ENCODE data around the gene PCED1B.
"Not testable (repeated sequence)": the region's sequence is repeated elsewhere in the genome, so short reads cannot be mapped to it uniquely, and the experiment has no call there.

Gene PCED1B

DNA sequence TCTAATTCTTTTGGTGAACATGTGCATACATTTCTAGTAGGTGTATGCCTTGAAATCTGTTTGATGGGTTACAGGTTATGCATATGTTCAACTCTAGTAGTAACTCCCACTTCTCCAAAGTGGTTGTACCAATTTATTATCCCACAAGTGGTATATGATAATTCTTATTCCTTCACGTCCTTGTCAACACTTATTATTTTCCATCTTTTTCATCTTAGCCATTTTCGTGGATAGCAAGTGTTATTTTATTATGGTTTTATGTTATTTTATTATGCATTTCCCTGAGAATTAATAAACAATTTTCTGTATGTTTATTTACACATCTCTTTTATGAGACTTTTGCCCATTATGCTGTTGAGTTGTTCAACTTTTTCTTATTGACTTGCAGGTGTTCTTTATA, 11.6 kb downstream of the PCED1B start:
- DNase-seq = no peak

DNA sequence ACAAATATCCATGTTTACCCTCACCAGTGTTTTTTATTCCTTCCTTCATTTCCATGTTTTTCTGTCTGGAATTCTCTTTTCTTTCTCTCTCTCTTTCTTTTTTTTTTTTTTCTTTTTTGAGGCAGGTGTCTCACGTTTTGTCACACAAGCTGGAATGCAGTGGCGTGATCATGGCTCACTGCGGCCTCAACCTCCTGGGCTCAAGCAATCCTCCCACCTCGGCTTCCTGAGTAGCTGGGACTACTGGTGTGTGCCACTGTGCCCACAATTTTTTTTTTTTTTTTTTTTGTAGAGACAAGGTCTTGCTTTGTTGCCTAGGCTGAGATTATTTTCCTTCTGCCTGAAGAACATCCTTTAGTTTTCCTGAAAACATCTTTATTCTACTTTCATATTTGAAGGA, 15.4 kb downstream of the PCED1B start:
- no peak for DNase-seq

DNA sequence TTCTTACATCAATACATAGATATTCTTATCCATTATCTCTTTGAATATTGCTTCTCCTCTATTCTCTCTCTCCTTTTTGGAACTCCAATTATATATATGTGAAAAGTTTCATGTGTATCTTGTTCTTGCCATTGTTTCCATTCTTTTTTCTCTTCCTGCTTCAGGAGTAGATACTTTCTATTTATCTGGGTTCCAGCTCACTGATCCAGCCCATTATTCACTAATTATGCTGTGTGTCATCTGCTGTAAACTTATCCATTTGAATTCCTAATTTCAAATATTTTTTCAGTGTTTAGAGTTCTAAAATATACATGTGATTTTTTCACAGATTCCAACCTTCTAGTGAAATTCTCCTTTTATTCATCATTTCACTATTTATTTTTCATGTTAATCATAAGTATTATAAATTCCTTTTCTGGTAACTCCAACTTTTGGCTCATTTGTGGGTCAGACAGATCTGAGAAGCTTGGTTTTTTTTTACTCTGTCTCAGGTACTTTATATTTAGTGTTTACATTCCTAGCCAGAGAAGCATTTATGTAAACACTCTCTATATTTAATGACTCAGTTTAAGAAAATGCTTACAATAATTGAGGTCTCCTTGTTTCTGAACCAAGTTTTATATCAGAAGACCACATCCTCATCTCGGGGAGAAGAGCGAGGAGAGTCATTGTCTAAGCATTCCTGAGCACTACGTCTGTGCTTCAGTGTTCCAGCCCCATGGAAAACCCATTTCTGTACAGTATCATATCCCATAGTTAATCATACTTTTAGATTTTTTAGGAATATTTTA, 16.2 kb downstream of the PCED1B start:
- DNase-seq = no peak

DNA sequence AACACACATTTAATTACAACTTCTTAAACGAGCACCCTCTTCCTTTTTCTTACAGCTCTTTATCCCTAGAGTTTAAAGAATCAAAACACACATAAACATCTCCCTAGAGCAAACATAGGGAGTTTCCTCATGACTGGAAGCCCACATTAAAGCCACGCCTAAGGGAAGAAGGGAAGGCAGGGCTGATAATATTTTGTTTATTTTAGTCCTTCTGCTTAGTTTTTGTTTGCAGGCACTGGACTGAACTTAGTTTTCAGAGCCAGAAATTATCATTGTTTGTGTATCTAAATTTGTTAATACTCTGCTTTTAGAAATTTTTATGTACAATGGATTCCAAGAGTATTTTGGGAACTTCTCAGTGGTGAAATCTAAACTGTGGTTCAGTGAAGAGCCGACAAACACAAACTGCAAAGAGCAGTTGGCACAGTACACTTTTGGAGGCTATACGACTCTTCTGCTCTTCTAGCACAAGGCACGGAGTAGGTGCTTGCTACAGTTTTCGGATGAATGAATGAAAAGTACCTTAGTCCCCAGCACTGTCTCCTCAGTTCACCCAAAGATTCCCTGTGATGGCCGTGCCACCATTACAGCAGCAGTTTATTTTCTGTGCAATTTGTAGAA, 18.0 kb downstream of the PCED1B start:
- DNase-seq = no peak

DNA sequence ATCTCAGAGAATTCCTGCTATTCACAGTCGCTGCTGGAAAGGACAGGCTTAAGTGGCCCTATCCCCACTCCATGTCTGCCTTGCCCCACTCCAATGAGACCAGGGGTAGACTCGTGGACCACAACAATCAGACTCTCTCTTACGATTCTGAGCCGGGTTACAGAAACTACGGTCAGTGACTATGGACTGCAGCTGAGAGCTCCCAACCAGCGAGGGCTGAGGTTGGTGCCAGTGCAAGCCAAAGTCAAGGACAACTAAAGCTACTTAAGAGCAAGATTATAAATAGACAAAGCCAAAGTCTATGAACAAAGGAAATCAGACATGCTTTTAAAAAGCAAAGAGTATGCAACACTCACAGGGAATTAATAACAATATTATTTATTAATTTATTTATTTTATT, 18.7 kb downstream of the PCED1B start:
- no peak for DNase-seq

DNA sequence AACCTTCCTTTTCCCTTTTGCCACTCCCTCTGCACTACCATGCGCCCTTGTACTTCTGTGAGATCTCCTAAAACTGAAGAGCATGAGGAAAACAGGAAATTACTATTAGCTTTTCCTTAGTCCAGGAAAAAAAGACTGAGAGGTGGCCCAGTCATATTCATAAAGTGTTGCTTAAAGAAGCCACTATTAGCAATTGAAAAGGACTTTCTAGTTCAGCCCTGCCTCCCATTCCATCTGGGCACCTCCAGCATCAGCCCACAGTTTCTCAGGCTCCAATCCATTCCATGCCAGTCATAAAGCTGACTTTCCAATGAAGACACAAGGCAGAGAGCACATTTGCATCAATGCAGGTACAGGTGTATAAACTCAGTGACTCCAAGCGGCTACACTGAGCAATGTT, 20.2 kb downstream of the PCED1B start:
- DNase-seq = no peak

DNA sequence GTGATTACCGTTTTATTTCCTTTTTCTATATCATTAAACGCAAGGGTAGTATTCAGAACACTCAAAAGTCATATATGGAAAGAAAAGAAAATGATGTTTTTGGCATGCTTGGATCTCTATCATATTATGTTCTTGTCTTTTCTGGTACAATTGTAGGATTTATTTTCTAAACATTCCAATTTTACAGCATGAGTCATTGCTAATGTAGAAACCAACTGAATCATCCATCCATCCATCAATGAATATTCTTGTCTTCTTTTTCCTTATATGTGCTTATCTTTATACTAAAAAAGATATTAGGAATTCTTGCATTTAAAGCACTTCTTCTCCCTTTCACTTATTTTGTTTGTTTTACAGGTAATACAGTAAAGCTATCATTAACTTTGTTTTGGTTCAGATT, 20.7 kb downstream of the PCED1B start:
- DNase-seq = no peak

DNA sequence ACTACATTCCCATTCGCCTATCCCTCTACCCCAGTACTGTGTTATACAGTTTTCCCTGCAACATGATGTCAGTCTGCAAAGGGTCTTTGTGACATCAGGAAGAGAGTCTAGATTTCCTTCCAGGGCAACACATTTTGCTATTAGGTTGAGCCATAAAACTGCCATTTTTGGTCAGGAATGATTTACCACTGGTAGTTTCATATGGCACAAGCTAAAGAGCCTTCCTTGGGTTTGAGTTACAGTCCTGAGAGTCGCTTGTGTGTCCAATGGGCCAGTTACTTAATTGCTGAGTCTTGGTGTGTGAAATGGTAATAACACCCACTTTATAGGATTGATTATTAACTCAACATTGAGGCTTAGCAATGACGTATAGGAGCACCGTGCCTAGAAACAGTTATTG, 23.0 kb downstream of the PCED1B start:
- DNase-seq = no peak

DNA sequence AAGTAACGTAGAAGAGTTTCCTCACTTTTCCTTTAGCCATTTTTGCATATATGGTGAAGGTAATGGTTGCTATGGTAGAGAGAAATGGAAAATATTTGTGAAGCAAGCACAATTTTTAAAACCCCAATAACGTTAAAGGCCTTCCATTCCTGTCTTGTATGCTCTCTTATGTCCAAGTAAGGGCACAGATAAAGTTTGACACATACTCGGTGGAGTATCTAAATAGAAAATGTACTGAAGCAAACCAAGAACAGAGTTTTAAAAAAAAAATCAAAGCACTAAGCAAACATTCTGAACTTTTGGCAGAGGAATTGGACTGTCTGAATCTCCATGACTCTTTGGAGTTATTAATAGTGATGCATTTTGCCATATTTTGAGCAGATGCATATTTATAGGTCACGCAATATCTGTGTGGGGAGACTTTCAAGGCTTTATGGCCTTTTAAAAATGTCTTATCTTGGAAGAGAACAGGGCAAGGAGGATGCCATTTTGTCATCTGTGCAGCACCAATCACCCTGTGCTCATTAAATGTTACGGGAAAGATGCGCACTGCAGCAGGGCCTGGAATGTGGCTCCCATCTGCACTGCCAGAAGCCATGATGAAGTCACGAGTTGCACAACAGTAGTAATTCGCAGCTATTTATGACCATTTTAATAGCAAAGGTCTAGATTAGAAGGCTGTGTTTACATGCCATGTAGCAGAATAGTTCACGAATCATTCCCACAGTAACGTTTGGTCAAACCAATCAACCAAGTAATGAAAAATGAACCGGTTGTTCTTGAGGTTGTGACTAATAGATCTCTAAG, 23.6 kb downstream of the PCED1B start:
- no peak for DNase-seq

DNA sequence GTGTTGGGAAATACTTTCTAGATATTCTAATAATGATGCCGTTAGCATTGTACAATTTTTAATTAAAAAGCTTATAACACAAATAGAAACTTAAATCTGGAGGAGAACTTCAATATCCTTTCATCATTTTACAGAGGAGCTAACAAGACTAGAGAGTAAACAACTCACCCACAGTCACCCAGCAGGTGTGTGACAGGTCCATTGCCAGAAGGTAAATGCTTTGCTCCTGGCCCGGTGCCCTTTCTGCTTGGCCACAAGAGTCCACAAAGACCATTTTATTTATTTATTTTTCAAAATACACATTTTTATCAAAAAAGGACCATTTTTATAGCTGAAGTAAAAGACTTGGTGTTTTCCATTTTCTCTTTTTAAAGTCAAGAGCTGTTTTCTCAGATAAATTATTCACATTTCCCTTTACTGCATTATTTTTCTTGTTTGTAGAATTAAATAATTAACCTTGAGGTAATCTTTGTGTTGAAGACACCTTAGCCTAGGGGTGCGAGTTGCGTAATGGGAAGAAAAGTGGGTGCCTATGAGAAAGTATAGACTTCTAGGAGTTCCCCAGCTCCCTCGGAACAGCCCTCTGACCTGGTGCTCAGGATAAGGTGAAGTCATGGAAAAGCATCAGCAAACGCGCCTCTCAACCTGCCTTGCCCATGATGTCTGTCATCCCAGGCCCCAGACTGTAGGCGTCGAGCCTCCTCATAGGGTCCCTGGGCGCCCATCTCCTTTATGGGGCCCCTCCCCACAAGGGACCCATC, 26.7 kb downstream of the PCED1B start:
- peak in 1 of 2 experiments; percentile 80 for DNase-seq

DNA sequence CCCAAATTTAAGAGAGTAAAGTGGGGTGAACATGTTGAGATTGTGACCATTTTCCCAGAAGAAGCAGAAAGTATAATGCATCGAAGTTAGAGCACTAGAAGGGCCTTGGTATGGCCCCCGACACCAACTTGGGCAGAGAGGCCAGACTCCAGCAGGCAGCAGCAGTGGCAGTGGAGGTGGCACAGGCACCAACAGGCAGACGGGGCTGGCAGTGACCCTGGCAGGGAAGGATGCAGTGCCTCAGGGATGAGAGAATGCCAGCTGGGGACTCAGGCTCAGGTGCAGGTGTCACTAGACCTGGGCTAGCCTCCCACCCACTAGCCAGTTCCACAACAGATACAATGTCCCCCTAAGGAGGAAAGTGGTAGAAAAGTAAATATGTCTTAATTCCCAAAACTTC, 28.0 kb downstream of the PCED1B start:
- DNase-seq = no peak

DNA sequence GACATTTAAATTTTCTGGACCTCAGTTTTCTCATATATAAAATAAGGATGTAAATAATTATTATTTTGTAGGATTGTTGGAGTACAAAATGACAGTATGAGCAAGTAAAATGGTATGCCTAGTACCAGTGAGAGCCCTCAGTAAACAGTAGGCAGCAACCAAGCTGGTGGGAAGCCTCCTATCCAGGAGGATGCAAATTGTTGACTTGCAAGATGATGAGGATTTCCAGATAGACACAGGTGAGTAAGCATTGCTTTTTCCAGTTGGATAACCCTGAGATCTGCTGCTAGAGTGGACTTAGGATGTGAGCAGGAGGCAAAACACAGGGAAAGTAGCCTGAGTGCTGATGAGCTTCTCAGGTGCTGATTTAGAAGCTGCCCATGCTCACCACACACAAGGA, 28.5 kb downstream of the PCED1B start:
- DNase-seq = no peak

DNA sequence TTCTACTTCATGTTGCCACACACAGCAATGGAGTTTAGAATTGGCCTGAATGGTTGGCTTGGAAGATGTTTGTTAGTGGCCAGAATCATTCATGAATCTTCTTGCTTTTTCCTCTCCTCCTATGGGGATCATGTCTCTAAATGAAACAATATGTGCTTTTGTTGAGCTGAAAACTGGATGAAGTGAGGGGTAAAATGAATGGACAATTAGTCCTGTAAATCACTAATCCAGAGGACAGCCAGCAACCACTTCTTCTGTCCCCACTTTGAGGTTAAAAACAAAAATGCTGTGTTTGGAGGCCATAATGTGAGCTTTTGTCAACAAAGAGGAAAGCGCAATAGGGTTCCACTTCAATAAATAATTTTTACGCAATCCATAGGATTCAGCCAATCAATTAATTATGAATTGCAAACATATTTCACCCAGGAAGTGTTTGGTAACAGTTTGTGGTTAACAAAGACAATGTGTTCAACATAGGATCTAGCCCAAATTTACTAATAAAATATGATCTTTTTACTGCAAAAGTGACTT, 30.7 kb downstream of the PCED1B start:
- no peak for DNase-seq

DNA sequence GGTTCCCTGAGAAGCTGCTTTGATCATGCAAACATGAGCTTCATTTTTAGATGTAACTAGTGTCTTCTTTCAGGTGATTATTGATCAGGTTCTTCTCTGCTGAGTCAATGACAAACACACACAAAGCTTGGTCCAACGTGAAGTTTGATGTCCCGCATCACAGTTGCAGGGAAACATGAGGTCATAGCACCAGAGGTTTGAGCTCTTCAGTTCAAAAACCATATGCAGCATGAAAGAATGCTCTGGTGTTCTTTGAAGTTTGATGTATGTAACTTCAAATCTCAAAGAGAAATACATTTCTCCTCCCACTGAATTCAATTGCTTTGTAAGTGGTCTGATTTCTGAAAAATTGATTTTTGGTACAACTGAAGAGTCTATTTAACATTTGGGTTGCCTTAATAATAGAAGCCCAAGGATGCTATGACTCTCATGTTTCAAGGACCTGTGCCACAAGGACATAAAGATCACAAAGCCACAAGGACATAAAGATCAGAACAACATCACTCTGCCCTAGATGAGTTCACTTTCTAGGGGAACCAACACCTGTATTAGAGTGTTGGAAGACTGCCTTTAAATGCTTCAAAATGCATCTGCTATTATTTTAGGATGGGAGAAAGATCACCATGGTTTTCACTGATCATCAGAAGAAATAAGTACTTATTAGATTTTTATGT, 31.4 kb downstream of the PCED1B start:
- DNase-seq = no peak

DNA sequence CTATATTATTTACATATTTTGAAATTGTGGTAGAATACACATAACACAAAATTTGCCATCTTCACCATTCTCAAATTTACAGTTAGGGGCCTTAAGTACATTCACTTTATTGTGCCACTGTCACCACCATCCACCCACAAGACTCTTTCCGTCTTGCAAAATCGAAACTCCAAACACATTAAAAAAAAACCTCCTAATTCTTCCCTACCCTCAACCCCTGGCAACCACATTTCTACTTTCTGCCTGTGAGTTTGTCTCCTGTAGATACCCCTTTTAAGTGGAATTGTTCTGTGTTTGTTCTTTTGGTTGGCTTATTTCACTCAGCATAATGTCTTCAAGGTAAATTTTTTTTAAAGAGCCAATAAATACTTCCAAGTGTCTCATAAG, 32.0 kb downstream of the PCED1B start:
- no peak for DNase-seq

DNA sequence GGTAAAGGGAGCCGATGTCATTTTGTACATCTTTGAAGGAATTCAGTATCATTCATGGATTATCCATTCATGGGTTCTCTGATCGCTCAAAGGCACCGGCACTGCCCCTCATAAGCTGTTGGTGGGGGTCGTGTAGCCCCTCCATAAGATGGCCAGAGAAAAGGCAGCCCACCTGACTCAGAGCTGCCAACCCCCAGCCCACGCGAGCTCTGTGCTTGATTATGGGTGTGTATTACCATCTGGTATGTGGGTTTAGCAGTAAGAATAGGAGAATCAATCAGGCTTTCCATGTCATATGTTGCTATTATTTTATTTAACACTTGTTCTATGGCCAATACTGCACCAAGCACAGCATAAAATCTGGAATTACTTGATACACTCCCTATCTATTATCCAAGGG, 32.4 kb downstream of the PCED1B start:
- no peak for DNase-seq

DNA sequence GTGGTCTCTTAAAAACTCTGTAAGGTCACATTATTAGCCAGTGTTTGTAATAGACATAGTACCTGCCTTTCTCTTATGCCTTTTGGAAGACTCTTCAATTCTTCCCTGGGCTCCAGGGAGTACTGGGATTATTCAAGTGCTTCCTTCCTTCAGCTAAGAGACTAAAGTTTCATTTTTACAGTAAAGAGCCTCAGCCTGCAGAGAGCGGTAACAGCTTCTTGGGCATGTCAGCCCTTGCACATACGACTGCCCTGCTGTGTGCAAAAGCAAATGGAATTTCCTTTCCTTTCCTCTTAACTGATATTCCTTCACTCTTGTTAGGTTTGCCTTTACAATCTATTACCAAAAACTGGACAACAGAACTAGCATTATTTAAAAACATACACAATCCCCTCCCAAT, 33.3 kb downstream of the PCED1B start:
- DNase-seq = no peak

DNA sequence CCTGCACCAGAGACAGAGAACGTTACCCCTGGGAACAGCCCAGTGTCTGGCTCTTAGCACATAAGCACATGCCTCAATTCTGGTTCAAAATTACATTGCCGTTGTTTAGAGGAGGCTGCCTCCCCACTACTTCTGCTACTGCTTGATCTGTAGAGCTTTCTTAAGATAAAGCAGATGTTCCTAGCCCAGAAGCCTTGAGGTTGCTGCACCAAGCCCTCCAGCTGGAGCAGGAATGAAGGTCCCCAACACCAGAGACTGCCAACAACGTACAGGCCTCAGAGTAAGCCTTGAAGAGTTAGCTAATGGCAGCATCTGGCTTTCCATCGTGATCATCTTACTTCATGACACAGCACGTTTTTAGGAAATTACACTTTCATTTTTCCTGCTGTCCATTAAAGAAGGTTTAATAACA, 35.1 kb downstream of the PCED1B start:
- no peak for DNase-seq

DNA sequence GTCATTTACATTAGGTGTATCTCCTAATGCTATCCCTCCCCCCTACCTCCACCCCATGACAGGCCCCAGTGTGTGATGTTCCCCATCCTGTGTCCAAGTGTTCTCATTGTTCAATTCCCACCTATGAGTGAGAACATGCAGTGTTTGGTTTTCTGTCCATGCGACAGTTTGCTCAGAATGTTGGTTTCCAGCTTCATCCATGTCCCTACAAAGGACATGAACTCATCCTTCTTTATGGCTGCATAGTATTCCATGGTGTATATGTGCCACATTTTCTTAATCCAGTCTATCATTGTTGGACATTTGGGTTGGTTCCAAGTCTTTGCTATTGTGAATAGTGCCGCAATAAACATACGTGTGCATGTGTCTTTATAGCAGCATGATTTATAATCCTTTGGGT, 37.9 kb downstream of the PCED1B start:
- not testable (repeated sequence) for DNase-seq

DNA sequence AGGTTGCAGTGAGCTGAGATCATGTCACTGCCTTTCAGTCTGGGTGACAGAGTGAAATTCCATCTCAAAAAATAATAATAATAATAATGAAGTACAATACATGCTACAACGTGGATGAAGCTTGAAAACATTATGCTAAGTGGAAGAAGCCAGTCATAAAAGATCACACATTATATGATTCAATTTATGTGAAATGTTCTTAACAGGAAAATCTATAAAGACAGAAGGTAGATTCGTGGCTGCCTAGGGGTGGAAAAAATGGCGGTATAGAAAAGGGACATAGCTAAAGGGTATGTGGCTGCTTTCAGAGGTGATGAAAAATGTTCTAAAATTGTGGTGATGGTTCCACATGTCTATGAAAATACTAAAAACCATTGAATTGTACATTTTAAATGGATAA, 41.3 kb downstream of the PCED1B start:
- DNase-seq = no peak

DNA sequence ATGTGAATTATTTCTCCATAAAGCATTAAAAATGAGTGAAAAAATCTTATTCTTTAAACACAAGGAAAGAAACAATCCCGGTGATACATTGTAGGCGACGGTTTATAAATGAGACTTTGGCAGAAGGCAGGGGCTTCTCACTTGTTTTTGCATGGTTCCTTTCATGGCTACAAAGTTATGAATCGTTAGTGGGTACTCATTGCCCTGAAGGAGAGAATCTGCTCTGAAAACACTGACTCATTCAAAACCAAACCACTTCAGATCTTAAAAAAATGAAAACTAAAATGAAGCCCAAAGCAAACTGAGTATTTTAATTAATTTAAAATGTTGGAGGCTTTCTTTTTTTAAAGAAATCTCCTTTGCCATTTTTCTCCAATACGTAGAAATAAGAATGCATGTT, 41.7 kb downstream of the PCED1B start:
- DNase-seq = no peak

DNA sequence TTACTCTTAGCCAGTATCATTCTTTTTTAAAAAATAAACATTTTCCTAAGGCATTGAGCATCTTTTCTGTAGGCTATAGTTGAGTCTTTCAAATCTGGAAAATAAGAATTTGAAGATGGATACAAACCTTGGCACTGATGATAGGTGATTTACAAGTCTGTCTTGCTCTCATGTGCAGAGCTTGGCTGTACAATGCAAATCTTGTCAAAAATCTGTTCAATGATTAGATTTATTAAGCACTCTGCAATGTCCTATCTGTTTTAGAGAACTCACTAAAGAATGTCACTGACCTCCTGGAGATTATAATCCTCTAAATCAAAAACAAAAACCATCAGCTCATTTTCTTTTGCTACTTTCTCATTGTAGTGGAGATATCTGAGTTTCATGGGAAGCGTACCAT, 43.2 kb downstream of the PCED1B start:
- no peak for DNase-seq

Data from NCI-H1930 (cell line).